HCT116 (cell line): ENCODE data around the gene VPS9D1. TPM values are rescaled to one million over a fixed set of nuclear protein-coding genes. Genes with fewer than 3 reads are reported as not detected.

Experiments
- ATAC-seq: fragments of 200-7000 bp; cut with Tn5 transposase; 2 replicates; pipeline ENCODE4 v1.9.1; 2020; ENCODE audit warnings: mild to moderate bottlenecking, moderate library complexity
- BruUV-seq: library from RNA; stranded (reverse); fragments of 400-500 nt; replicated peaks from 2 replicates; lab custom pipeline; 2021; lab: Mats Ljungman, UMichigan
- CTCF ChIA-PET: fragments of 300-600 bp; sonication (Branson Sonifier 250); formaldehyde crosslinking; loops from one replicate; lab custom pipeline; 2021; ENCODE audit warnings: antibody characterized with exemption; lab: Charles Lee
- POLR2A ChIA-PET: fragments of 300-600, 350-600 bp; sonication (Branson Sonifier 250); formaldehyde crosslinking; loops from one replicate; lab custom pipeline; 2021; ENCODE audit warnings: antibody characterized with exemption; lab: Charles Lee
- RAD21 ChIA-PET, 2 experiments: fragments of 300-600 bp; sonication (Branson Sonifier 250); formaldehyde crosslinking; loops; one replicate each; lab custom pipeline; 2023; ENCODE audit warnings: low total read pairs in 2 of 2; ENCODE audit not compliant: uncharacterized antibody in 2 of 2, unreplicated experiment in 2 of 2, low non-redundant PET in 1 of 2; lab: Charles Lee
- DNase-seq: peaks from one replicate; pipeline ENCODE4 v3.0.0-alpha.2; 2010; ENCODE audit warnings: low read depth, low spot score
- H2AFZ ChIP-seq: fragments of 200-600 bp; shearing (Covaris generic), sonication (generic); 2 replicates; pipeline ENCODE4 v1.6.1; 2017; ENCODE audit warnings: low read depth, mixed run types, mixed read lengths, antibody characterized with exemption, low read length; ENCODE audit not compliant: poor library complexity, severe bottlenecking
- H3K27ac ChIP-seq: 2 replicates; pipeline ENCODE4 v1.5.1; 2012; ENCODE audit warnings: low read depth, low read length
- H3K27me3 ChIP-seq: fragments of 200-600 bp; sonication (generic); 2 replicates; pipeline ENCODE4 v1.6.1; 2016; ENCODE audit warnings: mixed run types, low read length, mixed read lengths; ENCODE audit not compliant: insufficient read depth
- H3K36me3 ChIP-seq, 2 experiments: fragments of 200-500 bp in 1 of 2; fragments of 200-600 bp in 1 of 2; sonication (Bioruptor generic) in 1 of 2; sonication (generic) in 1 of 2; 2 replicates each; pipeline versions ENCODE4 v1.5.1 to v1.6.1; 2014 to 2016; ENCODE audit warnings: low read length in 2 of 2, inconsistent platforms in 1 of 2, mixed read lengths in 1 of 2, mixed run types in 1 of 2; ENCODE audit not compliant: insufficient read depth in 2 of 2, control insufficient read depth in 1 of 2
- H3K4me1 ChIP-seq, 2 experiments: fragments of 200-600 bp in 1 of 2; sonication (generic) in 1 of 2; 2 replicates each; pipeline versions ENCODE4 v1.5.1 to v1.6.1; 2012 to 2017; ENCODE audit warnings: low read length in 2 of 2, inconsistent platforms in 1 of 2, mild to moderate bottlenecking in 1 of 2, mixed read lengths in 1 of 2, mixed run types in 1 of 2, moderate library complexity in 1 of 2; ENCODE audit not compliant: insufficient read depth in 2 of 2, control insufficient read depth in 1 of 2
- H3K4me2 ChIP-seq: fragments of 200-600 bp; sonication (generic); 2 replicates; pipeline ENCODE4 v1.6.1; 2017; ENCODE audit warnings: mixed run types, low read length, mixed read lengths
- H3K4me3 ChIP-seq, 2 experiments: fragments of 200-600 bp in 1 of 2; sonication (generic) in 1 of 2; replicated peaks in 1 of 2; 2 replicates each; pipeline ENCODE4 v1.5.1; 2011 to 2016; ENCODE audit warnings: low read length in 2 of 2, control low read depth in 1 of 2, low read depth in 1 of 2, mild to moderate bottlenecking in 1 of 2, mixed read lengths in 1 of 2, mixed run types in 1 of 2
- H3K79me2 ChIP-seq: fragments of 200-600 bp; sonication (generic); 2 replicates; pipeline ENCODE4 v1.6.1; 2017; ENCODE audit warnings: mild to moderate bottlenecking, mixed run types, low read length, moderate library complexity, mixed read lengths; ENCODE audit not compliant: insufficient read depth
- H3K9ac ChIP-seq: fragments of 200-600 bp; sonication (generic); 2 replicates; pipeline ENCODE4 v1.6.1; 2016; ENCODE audit warnings: low read length, mixed read lengths
- H3K9me2 ChIP-seq: fragments of 200-600 bp; sonication (generic), shearing (Covaris generic); 2 replicates; pipeline ENCODE4 v1.6.1; 2017; ENCODE audit warnings: mixed run types, mild to moderate bottlenecking, moderate library complexity; ENCODE audit not compliant: insufficient read depth
- H3K9me3 ChIP-seq, 2 experiments: fragments of 200-500 bp in 1 of 2; fragments of 200-600 bp in 1 of 2; sonication (Bioruptor generic) in 1 of 2; sonication (generic) in 1 of 2; 2 replicates each; pipeline ENCODE4 v1.6.1; 2014 to 2017; ENCODE audit warnings: low read length in 2 of 2, mixed read lengths in 2 of 2, inconsistent platforms in 1 of 2, low read depth in 1 of 2, mild to moderate bottlenecking in 1 of 2, mixed run types in 1 of 2, moderate library complexity in 1 of 2; ENCODE audit not compliant: control insufficient read depth in 1 of 2, insufficient read depth in 1 of 2
- H4K20me1 ChIP-seq: fragments of 200-600 bp; sonication (generic), shearing (Covaris generic); 2 replicates; pipeline ENCODE4 v1.6.1; 2017; ENCODE audit warnings: mixed run types, mild to moderate bottlenecking, moderate library complexity; ENCODE audit not compliant: insufficient read depth
- CBX3 ChIP-seq: IDR thresholded peaks from 2 replicates; pipeline ENCODE4 v1.6.1; 2012; ENCODE audit warnings: low read depth
- CEBPB ChIP-seq: IDR thresholded peaks from 2 replicates; pipeline ENCODE4 v1.6.1; 2012; ENCODE audit warnings: low read depth
- EGR1 ChIP-seq: IDR thresholded peaks from 2 replicates; pipeline ENCODE4 v1.6.1; 2012; ENCODE audit warnings: low read depth
- ELF1 ChIP-seq: IDR thresholded peaks from 2 replicates; pipeline ENCODE4 v1.6.1; 2012; ENCODE audit warnings: low read depth, borderline replicate concordance
- EZH2 ChIP-seq: fragments of 200-600 bp; sonication (generic); IDR thresholded peaks from 2 replicates; pipeline ENCODE4 v1.6.1; 2017; ENCODE audit warnings: antibody characterized with exemption, mixed run types
- EZH2phosphoT487 ChIP-seq: fragments of 200-600 bp; IDR thresholded peaks from 2 replicates; pipeline ENCODE4 v1.6.1; 2018; ENCODE audit warnings: antibody characterized with exemption, borderline replicate concordance
- FOSL1 ChIP-seq: IDR thresholded peaks from 2 replicates; pipeline ENCODE4 v1.6.1; 2012; ENCODE audit warnings: low read depth
- JUND ChIP-seq: IDR thresholded peaks from 2 replicates; pipeline ENCODE4 v1.6.1; 2012
- POLR2A ChIP-seq: IDR thresholded peaks from 2 replicates; pipeline ENCODE4 v1.7.0; 2011; ENCODE audit warnings: borderline replicate concordance; ENCODE audit not compliant: insufficient read depth, insufficient read length; ENCODE audit errors: extremely low read depth
- POLR2AphosphoS5 ChIP-seq: IDR thresholded peaks from 2 replicates; pipeline ENCODE4 v1.6.1; 2011; ENCODE audit warnings: mild to moderate bottlenecking, low read depth, low read length, moderate library complexity
- RAD21 ChIP-seq: IDR thresholded peaks from 2 replicates; pipeline ENCODE4 v1.6.1; 2012; ENCODE audit warnings: low read depth, mild to moderate bottlenecking
- SP1 ChIP-seq: IDR thresholded peaks from 2 replicates; pipeline ENCODE4 v1.6.1; 2012; ENCODE audit warnings: low read depth
- SRF ChIP-seq: IDR thresholded peaks from 2 replicates; pipeline ENCODE4 v1.6.1; 2012; ENCODE audit warnings: low read depth
- TCF7L2 ChIP-seq: IDR thresholded peaks from 2 replicates; pipeline ENCODE4 v1.7.0; 2011; ENCODE audit warnings: borderline replicate concordance, inconsistent platforms; ENCODE audit not compliant: insufficient read depth, insufficient read length; ENCODE audit errors: extremely low read depth
- YY1 ChIP-seq: IDR thresholded peaks from 2 replicates; pipeline ENCODE4 v1.6.1; 2011; ENCODE audit warnings: low read length, low read depth, moderate library complexity, mild to moderate bottlenecking; ENCODE audit not compliant: insufficient replicate concordance; ENCODE audit errors: extremely low read depth
- ZNF274 ChIP-seq: fragments of 200-500 bp; sonication (Bioruptor generic); IDR thresholded peaks from 2 replicates; pipeline ENCODE4 v1.6.1; 2014; ENCODE audit warnings: mild to moderate bottlenecking, low read depth, low read length, inconsistent platforms
- intact Hi-C: fragments of 100-400 bp; cut with micrococcal nuclease; formaldehyde crosslinking; loops from 2 replicates; pipeline ENCODE4 v1.10.0; 2022
- total RNA-seq: library from RNA; stranded (reverse); gene quantifications from one replicate; pipeline ENCODE4 v1.2.1, GENCODE V29; 2021; ENCODE audit not compliant: unreplicated experiment
- TF ChIP-seq, protein P1 (sequence below), 3 experiments: fragments of 200-600 bp in 1 of 3; sonication (generic) in 1 of 3; IDR thresholded peaks in 2 of 3; conservative IDR thresholded peaks in 1 of 3; 2 replicates each; pipeline ENCODE4 v1.5.1; 2012 to 2017; ENCODE audit warnings: low read depth in 2 of 3, low read length in 2 of 3, antibody characterized with exemption in 1 of 3, borderline replicate concordance in 1 of 3, control low read depth in 1 of 3, mild to moderate bottlenecking in 1 of 3, mixed read lengths in 1 of 3, mixed run types in 1 of 3, moderate library complexity in 1 of 3; ENCODE audit not compliant: insufficient read depth in 1 of 3
- TF ChIP-seq, protein P2 (sequence below): IDR thresholded peaks from 2 replicates; pipeline ENCODE4 v1.6.1; 2012
- TF ChIP-seq, protein P3 (sequence below): IDR thresholded peaks from 2 replicates; pipeline ENCODE4 v1.6.1; 2011; ENCODE audit warnings: mild to moderate bottlenecking, low read length, moderate library complexity; ENCODE audit not compliant: insufficient replicate concordance; ENCODE audit errors: extremely low read depth
- TF ChIP-seq, protein P4 (sequence below): IDR thresholded peaks from 2 replicates; pipeline ENCODE4 v1.6.1; 2012; ENCODE audit warnings: low read depth

Gene VPS9D1
- total RNA-seq, 1 experiment from 2014 or later, result 4.2 TPM

DNA sequence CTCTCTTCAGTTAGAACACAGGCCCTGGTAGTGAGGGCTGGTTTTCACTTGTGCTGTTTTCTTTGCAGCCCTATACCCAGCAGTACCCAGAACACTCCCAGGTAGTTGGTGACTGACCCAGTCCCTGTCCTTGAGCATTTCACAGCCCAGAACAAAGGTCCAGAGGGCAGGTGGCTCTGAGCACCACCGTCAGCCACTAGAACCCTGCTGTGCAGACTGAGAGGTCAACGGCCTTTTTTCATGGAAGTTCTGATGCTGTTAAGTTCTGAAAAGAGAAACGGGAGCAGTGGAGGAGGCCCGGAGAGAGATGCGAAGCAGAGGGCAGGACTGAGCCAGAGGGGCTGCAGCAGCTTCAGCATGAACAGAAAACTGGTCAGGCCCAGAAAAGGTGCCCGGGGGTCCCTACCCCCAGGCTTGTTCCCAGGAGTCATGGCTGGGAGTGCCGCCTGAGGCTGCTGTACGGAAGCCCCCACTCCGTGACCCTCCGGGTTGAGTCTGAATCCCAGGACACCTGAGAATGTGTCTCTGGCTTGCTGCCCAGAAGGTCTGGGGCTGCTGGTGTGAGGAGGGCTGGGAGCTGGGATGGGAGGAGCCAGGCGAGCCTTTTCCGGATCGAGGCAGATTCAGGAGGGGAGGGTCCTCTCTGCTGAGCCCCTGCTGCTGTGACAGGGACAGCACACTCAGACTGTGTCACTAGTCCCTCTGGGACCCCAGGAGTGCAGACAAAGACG is 9.3 kb upstream of the VPS9D1 start:
- RAD21 ChIA-PET, result no interaction called here
- BruUV-seq, result no TSS peak
- no peak for ATAC-seq
- Histone ChIP-seq H3K79me2 (peaks cover 8% of the 10 kb centered on the region; the same call in 1 of the 2 replicates), H3K9ac (no peak overlapping the region), H3K4me1 (no peaks in the 10 kb centered on the region), H3K4me2 (no peak overlapping the region), H4K20me1 (no peaks in the 10 kb centered on the region), H2AFZ (no peak overlapping the region), H3K27ac (no peak overlapping the region), H3K36me3 (peaks cover 36 to 49% of the 10 kb centered on the region in 2 experiments), H3K9me2 (no peaks in the 10 kb centered on the region), H3K4me3 (no peak overlapping the region), H3K9me3 (no peaks in the 10 kb centered on the region), H3K27me3 (no peaks in the 10 kb centered on the region)
- CTCF ChIA-PET, result no interaction called here
- TF ChIP-seq, protein P1, sequence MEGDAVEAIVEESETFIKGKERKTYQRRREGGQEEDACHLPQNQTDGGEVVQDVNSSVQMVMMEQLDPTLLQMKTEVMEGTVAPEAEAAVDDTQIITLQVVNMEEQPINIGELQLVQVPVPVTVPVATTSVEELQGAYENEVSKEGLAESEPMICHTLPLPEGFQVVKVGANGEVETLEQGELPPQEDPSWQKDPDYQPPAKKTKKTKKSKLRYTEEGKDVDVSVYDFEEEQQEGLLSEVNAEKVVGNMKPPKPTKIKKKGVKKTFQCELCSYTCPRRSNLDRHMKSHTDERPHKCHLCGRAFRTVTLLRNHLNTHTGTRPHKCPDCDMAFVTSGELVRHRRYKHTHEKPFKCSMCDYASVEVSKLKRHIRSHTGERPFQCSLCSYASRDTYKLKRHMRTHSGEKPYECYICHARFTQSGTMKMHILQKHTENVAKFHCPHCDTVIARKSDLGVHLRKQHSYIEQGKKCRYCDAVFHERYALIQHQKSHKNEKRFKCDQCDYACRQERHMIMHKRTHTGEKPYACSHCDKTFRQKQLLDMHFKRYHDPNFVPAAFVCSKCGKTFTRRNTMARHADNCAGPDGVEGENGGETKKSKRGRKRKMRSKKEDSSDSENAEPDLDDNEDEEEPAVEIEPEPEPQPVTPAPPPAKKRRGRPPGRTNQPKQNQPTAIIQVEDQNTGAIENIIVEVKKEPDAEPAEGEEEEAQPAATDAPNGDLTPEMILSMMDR (IDR thresholded peaks at IDR 0.05 in 2 of 3, conservative IDR thresholded peaks at IDR 0.05 in 1 of 3; ENCODE audit: borderline replicate concordance in 1 of 3, insufficient read depth in 1 of 3, low read depth in 2 of 3, low read length in 2 of 3), result no peak
- TF ChIP-seq, protein P2, sequence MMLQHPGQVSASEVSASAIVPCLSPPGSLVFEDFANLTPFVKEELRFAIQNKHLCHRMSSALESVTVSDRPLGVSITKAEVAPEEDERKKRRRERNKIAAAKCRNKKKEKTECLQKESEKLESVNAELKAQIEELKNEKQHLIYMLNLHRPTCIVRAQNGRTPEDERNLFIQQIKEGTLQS, result no peak
- TF ChIP-seq CEBPB (no peak), TCF7L2 (no peak), EZH2phosphoT487 (no peak), SRF (no peak), JUND (no peak), CBX3 (no peak), ZNF274 (no peak), POLR2A (no peak), YY1 (no peak), FOSL1 (no peak), ELF1 (no peak), EGR1 (no peak), EZH2 (no peak), POLR2AphosphoS5 (no peak), RAD21 (no peak), SP1 (no peak)
- TF ChIP-seq, protein P3, sequence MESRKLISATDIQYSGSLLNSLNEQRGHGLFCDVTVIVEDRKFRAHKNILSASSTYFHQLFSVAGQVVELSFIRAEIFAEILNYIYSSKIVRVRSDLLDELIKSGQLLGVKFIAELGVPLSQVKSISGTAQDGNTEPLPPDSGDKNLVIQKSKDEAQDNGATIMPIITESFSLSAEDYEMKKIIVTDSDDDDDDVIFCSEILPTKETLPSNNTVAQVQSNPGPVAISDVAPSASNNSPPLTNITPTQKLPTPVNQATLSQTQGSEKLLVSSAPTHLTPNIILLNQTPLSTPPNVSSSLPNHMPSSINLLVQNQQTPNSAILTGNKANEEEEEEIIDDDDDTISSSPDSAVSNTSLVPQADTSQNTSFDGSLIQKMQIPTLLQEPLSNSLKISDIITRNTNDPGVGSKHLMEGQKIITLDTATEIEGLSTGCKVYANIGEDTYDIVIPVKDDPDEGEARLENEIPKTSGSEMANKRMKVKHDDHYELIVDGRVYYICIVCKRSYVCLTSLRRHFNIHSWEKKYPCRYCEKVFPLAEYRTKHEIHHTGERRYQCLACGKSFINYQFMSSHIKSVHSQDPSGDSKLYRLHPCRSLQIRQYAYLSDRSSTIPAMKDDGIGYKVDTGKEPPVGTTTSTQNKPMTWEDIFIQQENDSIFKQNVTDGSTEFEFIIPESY, result no peak
- TF ChIP-seq, protein P4, sequence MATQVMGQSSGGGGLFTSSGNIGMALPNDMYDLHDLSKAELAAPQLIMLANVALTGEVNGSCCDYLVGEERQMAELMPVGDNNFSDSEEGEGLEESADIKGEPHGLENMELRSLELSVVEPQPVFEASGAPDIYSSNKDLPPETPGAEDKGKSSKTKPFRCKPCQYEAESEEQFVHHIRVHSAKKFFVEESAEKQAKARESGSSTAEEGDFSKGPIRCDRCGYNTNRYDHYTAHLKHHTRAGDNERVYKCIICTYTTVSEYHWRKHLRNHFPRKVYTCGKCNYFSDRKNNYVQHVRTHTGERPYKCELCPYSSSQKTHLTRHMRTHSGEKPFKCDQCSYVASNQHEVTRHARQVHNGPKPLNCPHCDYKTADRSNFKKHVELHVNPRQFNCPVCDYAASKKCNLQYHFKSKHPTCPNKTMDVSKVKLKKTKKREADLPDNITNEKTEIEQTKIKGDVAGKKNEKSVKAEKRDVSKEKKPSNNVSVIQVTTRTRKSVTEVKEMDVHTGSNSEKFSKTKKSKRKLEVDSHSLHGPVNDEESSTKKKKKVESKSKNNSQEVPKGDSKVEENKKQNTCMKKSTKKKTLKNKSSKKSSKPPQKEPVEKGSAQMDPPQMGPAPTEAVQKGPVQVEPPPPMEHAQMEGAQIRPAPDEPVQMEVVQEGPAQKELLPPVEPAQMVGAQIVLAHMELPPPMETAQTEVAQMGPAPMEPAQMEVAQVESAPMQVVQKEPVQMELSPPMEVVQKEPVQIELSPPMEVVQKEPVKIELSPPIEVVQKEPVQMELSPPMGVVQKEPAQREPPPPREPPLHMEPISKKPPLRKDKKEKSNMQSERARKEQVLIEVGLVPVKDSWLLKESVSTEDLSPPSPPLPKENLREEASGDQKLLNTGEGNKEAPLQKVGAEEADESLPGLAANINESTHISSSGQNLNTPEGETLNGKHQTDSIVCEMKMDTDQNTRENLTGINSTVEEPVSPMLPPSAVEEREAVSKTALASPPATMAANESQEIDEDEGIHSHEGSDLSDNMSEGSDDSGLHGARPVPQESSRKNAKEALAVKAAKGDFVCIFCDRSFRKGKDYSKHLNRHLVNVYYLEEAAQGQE, result no peak
- no peak for DNase-seq
- intact Hi-C loops, result no loop called here
- POLR2A ChIA-PET, result no interaction called here
